A549 (cell line): ENCODE results near the gene MME.

ENCODE experiments used
- FOSB ChIP-seq: fragments of 250-450 bp; sonication (Bioruptor Pico); IDR thresholded peaks from 2 replicates; pipeline ENCODE4 v1.5.0; 2020; ENCODE audit warnings: mild to moderate bottlenecking, moderate library complexity
- GATA3 ChIP-seq: IDR thresholded peaks from 2 replicates; pipeline ENCODE4 v1.6.1; 2012; ENCODE audit warnings: borderline replicate concordance
- POLR2AphosphoS2 ChIP-seq: conservative IDR thresholded peaks from 2 replicates; pipeline ENCODE4 v1.6.1; 2012; ENCODE audit warnings: low read length, improper control_type of control experiment, inconsistent platforms
- TF ChIP-seq, protein P1 (sequence below): fragments of 200-600 bp; sonication (generic); IDR thresholded peaks from 2 replicates; pipeline ENCODE4 v1.6.1; 2016; ENCODE audit warnings: antibody characterized with exemption, mild to moderate bottlenecking, moderate library complexity
- TF ChIP-seq, protein P2 (sequence below): fragments of >200 bp; sonication (Bioruptor Twin); formaldehyde crosslinking; IDR thresholded peaks from 3 replicates; pipeline ENCODE4 v1.5.1; 2016

DNA sequence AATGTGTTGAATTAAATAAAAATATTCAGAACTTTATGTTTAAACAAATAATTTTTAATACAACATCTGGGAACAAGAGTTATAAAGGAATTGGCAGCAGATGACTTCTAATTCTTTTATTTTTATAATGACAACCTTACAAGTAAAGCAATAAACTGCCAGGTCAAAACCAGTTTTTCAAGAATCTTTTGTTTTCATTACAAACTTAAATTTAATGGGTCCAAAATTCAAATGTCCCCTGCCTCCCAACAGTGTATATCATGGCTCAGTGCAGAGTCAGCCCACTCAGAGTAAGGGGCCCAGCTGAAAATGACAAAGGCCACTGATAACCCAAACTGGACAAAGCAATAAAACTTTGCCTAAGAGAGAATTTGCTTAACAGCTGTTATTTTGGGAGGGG is 131.8 kb downstream of the MME start:
- TF ChIP-seq, protein P1, sequence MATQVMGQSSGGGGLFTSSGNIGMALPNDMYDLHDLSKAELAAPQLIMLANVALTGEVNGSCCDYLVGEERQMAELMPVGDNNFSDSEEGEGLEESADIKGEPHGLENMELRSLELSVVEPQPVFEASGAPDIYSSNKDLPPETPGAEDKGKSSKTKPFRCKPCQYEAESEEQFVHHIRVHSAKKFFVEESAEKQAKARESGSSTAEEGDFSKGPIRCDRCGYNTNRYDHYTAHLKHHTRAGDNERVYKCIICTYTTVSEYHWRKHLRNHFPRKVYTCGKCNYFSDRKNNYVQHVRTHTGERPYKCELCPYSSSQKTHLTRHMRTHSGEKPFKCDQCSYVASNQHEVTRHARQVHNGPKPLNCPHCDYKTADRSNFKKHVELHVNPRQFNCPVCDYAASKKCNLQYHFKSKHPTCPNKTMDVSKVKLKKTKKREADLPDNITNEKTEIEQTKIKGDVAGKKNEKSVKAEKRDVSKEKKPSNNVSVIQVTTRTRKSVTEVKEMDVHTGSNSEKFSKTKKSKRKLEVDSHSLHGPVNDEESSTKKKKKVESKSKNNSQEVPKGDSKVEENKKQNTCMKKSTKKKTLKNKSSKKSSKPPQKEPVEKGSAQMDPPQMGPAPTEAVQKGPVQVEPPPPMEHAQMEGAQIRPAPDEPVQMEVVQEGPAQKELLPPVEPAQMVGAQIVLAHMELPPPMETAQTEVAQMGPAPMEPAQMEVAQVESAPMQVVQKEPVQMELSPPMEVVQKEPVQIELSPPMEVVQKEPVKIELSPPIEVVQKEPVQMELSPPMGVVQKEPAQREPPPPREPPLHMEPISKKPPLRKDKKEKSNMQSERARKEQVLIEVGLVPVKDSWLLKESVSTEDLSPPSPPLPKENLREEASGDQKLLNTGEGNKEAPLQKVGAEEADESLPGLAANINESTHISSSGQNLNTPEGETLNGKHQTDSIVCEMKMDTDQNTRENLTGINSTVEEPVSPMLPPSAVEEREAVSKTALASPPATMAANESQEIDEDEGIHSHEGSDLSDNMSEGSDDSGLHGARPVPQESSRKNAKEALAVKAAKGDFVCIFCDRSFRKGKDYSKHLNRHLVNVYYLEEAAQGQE: no peak
- TF ChIP-seq GATA3 (no peak), POLR2AphosphoS2 (no peak), FOSB (CRISPR knock-in tag) (no peak)
- TF ChIP-seq, protein P2, sequence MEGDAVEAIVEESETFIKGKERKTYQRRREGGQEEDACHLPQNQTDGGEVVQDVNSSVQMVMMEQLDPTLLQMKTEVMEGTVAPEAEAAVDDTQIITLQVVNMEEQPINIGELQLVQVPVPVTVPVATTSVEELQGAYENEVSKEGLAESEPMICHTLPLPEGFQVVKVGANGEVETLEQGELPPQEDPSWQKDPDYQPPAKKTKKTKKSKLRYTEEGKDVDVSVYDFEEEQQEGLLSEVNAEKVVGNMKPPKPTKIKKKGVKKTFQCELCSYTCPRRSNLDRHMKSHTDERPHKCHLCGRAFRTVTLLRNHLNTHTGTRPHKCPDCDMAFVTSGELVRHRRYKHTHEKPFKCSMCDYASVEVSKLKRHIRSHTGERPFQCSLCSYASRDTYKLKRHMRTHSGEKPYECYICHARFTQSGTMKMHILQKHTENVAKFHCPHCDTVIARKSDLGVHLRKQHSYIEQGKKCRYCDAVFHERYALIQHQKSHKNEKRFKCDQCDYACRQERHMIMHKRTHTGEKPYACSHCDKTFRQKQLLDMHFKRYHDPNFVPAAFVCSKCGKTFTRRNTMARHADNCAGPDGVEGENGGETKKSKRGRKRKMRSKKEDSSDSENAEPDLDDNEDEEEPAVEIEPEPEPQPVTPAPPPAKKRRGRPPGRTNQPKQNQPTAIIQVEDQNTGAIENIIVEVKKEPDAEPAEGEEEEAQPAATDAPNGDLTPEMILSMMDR: no peak
